D341Med (cell line): ENCODE results near the gene RNF169.

Experiments used
- DNase-seq: peaks from one replicate; pipeline ENCODE4 v3.0.0; 2012; ENCODE audit warnings: low spot score

The RNF169 gene

DNA sequence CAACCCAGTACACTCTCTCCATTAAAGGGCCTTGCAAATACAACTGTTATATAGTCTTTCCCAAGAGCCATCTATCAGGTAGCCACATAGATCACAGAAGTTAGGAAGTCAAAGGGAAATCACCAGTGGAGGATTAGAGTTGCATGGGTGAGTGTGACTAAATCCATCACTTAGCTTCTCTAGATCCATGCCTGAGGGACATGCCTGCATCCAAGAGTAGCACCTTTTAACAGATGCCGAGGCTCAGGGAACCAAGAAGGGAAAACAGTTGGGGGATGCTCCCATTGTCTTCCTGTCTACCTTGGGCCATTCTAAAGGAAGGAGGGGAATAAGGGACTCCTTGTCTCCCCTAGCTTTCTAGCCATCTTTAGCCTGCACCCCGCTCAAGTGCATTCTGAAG lies 122.4 kb downstream of the RNF169 start:
- no peak for DNase-seq

DNA sequence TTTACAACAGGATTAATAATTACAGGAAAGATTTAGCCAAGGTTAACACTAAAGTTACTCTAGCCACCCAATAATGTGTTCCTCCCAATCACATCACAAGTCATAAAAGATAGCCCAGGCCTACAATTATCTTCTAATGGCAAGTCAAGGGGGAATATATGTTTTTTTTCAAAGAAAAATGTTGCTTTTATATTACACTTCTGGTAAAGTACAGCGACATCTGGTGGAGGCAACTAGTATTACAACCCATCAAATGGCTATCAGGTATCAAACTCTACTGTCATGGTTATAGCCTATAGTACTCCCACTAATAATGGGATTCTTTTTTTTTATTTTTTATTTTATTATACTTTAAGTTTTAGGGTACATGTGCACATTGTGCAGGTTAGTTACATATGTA lies 128.5 kb downstream of the RNF169 start:
- no peak for DNase-seq
